Activated CD8-positive, alpha-beta memory T cell treated with anti-CD3 and anti-CD28 coated beads, Interleukin-2, amount 50 U/mL, for 4 hours (primary cell): ENCODE results near the gene TLE1.

ENCODE experiments used
- DNase-seq: peaks from one replicate; pipeline ENCODE4 v3.0.0-alpha.2; 2020

TLE1 gene

DNA sequence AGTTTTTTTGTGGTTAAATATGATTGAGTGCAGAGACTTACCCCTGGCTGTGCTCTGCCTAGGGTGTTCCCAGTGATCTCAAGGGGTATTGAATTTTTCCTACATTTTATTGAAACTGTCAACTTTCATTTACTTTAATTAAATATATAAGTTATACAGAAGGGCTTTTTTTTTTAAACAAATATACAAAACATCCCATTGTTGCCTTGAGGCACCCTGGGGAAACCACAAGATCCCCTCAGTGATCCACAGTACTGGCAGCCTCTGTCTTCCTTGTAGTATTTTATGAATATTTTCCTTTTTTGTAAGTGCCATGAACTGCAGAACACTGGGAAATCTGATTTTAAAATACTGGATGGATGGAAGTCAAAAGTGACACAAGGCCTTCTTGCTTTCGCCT lies 123.7 kb downstream of the TLE1 start:
- no peak for DNase-seq

DNA sequence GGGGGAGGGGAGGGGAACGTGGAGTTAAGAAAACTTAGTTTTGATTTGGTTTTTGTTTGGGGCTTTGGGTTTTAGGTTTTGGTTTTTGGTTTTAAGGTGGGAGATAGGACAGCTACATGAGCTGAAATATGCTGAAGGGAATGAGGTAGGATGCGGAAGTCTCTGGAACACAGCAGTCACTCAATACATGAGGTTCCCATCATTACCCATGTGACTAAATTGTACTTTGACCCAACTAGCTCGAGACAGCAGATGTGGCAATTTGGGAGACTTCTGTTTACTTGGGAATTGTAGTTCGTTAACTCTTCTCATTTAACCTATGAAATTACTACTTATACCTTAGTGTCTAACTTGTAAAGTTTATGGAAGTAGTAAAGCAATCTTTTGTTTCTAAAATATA lies 124.2 kb downstream of the TLE1 start:
- DNase-seq = no peak

DNA sequence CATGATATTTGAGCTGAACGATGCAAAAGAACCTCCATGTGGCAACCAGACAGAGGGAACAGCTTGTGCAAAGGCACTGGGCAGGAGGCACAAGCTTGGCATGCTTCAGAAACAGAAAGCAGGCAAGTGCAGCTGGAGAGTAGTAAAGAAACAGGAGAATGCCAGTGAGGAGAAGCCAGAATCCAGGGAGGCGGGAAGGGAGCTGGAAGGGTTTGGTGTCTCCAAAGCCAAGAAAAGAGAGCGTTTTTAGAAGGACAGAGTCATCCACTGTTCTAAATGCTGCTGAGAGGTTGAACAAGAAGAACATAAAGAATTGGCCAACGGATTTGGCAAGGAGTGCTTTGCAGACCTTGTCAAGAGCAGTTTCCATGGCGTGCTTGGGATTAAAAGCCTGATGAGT lies 124.7 kb downstream of the TLE1 start:
- DNase-seq = no peak

DNA sequence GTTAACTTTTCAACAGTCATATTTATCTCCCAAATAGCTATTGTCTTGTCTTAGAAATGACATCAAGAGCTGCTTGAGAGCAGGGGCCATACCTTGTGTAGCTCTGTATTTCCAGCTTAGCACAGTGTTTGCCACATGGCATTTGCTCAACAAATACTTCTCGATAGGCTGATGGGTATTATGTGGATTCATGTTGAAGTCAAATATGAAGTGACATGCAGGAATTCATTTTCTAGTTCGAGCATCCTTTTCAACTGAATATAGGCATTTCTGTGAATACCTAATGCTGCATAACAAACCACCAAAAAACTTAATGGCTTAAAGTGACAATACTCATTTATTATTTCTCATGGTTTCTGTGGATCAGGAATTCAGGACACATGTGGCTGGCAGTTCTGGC lies 125.6 kb downstream of the TLE1 start:
- DNase-seq = no peak

DNA sequence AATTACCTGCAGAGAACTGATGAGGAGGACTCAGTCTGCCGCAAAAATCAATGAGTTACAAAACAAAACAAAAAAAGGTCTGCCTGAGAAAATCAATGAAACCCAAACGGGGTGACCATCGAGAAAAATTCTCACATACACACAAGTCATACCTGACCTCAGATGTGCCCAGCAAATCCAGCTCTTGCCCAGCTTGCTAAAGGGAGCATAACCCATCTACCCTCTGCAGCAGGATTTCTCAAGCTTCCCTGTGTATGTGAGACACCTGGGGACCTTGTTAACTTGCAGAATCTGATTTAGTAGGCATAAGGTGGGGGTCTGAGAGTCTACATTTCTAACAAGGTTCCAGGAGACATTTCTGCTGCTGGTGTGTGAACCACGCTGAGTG lies 126.3 kb downstream of the TLE1 start:
- DNase-seq = no peak

DNA sequence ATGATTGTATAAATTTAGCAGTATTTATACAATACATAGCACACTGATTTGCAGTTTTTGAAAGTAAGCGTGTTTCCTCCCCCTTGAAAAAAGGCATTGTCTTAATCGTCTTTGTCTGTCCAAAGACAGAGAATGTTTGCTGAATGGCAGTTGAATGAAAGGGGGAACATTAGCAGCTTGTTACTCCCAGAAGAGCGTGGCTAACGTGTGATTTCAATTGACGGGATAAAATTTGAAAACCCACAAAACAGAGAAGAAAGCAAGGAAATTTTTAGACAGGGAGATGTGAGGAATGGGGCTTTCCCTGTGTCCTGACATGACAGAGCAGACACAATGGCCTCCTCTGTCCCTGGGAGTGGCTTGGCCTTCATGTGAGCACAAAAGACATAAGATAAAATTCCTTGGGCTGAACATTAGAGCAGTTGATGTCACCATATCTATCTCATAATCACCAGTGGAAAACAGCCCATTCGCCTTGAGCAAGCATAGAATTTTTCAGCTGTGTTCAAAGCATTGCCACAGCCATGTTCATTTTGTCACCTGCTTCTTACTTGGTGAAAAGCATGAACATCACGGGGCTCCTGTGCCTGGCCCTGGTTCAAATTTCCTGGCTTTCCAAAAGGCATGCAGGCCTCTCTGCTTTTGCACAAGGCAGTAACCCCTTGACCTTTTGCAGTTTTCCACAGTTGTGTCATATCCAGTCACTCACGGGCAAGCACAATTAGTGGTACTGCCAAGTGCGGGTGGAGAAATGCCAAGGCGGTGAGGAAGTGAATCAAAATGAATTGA lies 126.9 kb downstream of the TLE1 start:
- no peak for DNase-seq

DNA sequence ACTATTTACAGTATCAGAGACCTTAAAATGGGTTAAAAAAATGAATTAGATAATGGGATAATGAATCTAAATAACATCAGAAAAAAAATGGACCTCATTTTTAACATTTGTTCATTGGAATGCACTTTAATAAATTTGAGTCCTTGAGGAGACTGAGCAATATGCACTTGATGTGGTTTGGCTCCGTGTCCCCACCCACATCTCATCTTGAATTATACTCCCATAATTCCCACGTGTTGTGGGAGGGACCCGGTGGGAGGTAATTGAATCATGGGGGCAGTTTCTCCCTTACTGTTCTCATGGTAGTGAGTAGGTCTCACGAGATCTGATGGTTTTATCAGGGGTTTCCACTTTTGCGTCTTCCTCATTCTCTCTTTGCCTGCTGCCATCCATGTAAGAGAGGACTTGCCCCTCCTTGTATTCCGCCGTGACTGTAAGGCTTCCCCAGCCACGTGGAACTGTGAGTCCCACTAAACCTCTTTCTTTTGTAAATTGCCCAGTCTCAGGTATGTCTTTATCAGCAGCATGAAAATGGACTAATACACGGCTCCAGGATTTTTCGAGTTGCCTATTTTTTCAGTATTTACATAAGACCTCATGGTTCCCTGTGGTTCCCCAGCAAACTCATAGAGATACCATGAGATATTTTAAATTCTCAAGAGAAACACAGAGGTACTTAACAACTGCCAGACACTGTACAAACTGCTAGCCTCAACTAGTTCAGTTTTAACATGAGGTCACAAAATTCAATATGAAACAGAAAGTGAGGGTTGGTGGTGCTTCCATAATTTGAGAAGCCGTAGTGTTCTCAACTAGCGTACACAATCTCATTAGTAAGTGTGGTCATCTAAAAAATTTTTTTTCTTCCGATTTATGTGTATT lies 128.3 kb downstream of the TLE1 start:
- no peak for DNase-seq

DNA sequence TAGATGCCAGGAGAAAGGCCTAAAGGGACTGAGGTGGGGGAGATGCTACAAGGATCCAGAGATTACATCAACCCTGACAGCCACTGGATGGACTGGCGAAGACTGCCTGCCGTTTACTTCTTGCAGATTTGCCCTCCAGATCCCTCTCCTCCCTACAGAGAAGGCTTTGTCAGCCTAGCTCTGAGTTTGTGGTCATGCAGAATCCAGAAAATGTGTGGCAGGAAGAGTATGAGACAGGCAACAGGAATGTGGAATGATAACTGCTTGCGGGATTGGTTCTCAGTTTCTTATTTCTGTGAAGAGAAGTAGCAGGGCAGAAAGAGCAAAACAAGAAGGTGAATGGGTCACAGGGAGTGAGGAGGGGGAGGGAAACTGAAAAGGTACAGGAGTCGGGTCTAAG lies 129.6 kb downstream of the TLE1 start:
- no peak for DNase-seq

DNA sequence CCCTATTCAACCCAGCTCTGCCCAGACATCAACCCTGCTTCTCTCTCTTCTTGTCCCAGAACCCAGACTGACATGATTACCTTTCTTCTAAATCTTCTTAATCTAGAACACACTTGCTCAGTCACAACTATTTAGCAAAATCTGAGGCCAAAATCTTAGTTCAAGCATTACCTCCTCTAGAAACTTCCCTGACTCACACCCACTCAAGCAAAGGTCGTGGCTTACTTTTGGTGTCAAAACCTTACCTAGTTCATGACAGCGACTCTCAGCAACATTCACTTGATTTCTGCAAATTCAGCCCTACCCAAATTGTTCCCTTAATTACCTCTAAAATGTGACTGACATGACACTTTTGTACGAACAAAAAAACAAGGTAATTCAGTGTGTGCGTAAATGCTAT lies 130.2 kb downstream of the TLE1 start:
- no peak for DNase-seq

DNA sequence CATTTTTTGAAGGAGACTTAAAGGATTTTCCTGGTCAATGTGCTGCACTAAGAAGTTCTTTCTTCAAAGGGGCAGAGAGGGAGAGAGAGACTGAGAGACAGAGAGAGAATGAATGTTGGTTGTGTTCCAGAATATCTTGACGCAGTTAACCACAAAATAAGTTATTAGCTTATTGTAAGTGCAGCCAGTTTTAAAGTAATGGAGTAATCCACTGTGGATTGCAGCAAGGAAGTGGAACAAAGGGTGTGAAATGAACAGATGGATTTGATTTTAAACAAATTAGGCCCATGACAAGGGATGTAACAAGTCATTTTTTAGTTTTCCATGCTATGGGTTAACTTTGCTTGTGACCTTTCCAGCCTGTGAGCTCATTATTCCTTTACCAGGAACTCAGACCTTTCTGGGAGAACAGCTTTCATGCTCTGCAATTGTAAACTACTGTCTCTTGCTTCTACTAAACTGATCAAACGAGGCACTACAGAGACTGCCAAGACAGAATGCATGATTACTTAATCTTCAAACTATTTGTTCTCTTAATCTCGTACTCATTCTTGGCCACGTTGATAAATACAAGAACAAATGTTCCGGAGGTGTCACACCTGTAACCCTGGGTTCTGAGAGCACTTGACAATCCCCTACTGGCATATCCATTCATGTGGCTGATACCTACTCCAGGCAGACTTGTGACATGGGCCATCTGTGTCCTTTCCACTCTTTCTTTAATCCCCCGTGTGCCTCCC lies 131.1 kb downstream of the TLE1 start:
- no peak for DNase-seq

DNA sequence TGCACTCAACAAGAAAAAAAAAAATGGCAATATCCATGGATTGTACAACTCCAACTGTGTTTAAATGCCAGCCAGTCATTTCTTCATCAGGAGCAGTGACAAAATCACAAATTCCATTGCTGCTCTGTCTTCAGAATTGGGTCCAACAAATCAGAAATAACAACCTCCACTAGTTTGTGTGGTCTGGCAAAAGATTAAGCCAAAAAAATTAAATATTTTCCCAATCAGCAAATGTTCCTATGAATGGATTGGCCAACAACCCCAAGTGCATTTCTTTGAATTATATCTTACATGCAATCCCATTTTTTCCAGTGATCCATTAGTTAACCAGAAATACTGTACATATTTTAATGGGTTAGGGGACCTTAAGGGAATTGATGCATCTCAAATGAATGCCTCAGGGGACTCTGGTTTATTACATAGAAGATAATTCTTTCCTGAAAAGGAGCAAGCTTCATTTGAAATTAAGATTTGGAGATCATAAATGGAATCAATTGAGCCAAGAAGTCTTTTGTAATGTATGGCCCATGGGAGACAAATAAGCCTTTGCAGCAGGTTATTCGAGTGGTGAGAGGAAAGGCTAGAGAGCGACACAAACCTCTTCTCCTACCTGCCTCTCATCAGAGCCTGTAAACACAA lies 131.8 kb downstream of the TLE1 start:
- DNase-seq = no peak

DNA sequence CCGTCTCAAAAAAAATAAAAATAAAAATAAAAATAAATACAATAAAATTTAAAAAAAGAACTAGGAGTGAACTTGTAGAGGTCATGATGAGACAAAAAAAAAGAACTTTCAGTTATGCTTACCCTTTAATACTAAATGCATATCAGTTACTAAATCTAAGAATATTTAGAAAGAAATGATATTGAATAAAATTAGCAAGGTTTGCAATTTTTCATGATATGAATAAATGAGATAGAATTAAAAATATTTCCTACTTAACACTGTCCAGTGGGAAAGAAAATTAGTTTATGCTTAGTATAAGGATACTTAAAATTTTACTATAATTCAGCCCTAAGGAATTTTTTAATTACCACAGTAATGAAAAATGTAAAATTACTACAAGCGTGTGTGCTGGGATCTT lies 132.4 kb downstream of the TLE1 start:
- DNase-seq = no peak

DNA sequence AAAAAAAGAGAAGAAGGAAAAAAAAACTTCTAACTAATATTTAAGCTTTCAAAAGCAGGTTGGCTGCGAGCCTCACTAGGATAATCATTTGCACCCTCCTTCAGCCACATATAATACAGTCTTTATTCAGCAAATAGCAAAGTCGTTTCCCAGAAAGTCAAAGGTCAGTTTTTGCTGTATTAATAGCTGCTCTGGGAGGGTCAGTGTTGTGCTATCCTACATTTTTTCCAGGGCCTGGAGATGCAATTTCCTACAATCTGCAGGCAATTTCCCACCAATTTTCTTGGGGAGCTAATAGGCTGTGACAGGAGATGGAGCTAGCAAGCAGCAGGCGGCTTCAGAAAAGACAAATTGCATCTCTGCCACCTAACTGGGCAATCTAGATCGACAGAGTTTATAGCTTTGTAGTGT lies 136.8 kb downstream of the TLE1 start:
- no peak for DNase-seq

DNA sequence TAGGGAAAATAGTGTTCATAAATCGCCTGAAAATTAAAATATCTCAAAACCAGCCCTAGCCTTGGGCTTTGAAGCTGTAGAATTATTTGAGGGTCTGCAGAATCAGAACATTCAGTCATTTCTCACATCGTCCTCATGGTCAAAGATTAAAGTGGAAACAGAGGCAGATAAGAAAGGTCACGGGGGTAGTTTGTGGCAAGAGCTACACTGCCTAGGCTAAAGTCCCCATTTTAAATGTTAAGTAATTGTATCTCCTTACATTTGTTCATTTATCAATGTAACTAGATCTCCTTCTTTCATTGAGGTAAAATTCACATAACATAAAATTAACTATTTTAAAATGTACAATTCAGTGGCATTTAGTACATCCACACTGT lies 139.2 kb downstream of the TLE1 start:
- DNase-seq = no peak

DNA sequence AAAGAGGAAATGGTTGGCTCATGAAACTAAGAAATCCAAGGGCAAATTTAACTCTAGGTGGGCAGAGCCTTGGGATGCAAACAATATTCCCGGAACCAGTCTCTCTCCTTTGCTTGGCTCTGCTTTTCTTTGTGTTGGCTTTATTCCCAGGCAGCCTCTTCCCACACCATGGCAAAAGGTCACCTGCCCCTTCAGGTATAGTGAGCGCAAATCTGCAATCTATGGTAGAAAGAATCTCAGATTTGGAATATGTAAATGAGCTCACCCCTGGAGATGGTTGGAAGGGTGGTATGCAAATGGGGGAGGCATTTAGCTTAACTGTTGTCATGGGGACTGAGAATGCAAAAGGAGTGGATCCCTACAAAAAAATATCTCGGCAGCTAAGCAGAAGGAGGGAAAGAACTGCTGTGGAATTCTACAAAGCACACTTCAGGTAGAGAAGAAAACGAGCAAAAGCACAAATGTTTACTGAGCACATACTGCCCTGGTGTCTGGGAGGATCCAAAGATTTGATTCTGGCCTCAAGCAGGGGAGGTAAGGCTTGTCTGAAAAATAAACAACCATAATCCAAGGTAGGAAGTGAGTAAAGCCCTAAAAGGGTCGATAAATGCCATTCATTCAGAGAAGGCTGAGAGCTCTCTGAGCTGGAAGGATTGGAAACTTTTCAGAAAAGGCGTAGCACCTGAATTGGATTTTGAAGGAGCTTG lies 139.7 kb downstream of the TLE1 start:
- DNase-seq = no peak

DNA sequence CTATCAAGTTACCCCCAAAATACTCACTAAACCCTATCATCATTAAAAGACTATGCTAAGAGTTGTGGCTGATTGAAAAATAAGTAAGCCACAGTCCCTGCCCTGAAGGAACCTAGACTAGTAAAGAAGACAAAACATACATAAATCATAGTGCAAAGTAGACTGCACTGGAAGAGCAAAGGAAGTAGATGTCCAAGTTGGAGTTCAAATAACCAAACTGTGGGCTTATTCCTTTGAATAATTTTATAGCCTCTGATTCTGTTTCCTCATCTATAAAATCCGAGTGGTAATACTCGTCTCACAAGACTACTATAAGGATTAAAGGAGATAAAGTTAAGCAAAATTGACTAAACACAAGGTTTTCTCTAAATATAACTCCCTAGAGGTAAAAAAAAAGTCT lies 140.4 kb downstream of the TLE1 start:
- DNase-seq = no peak

DNA sequence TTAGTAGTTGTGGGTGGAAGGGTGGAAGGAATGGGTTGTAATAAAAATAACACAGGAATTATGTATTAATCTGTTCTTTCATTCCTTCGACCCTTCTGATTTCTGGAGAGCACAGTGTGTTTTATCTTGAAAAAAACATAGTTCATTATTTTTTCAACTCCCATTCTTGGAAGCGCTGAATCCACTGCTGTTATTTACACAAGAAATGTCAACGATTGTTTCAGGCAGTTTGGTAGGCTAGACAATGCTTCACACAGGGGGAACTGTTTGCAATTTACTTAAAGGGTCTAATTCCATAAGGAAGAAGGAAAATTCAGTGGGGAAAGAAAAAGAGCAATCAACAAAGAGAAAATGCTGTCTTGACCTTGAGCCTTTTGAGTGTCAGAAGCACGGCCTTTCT lies 142.9 kb downstream of the TLE1 start:
- DNase-seq = no peak

DNA sequence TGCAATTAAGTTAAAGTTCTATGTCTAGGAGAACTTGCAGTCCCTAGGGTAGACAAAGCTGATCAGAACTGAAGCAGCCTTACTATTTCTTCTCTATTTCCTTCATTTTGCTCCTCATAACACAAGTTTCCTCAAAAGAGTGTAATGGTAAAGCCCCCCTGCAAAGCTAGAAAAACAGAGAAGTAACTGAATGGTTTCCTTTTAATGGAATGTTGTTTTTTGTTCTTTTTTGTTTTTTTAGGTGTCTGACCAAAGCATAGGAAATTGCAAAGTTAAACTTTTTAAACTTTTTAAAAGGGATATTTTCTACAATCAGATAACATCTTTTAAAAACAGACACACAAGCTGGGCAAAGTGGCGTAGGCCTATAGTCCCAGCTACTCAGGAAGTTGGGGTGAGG lies 145.7 kb downstream of the TLE1 start:
- DNase-seq = no peak

DNA sequence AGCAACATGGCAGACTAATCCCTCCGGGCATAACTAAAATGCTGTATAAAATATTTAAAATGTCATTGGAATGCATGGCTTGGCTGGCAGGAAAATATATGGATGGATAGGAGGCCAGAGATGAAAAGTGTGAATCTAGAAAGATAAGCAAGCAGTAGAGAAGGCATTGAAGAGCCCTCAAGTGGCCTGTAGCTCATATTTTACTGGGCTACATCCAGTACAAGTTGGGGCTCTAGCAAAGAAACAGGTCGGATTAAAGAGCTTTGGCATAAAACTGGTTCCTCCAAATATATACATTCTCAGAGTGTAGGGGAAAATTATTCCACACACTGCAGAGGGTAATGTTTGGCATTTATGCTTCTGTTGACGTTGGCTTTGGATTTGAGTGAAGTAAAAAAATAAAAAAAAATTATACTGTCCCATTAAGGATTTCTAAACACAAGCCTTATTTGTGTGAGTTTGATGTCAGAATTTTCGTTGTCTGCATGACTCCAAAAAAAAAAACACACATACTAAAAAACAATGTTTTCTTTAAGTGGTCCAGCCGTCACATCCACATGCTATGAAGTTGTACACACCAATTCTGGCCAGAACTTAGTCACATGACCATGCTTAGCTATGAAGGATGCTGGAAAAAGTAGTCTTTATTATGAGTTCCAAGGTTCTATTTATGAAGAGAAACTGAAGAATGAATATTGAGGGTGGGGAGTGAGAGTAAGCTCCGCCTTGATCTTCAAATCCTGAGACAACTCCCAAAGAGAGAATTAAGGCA lies 147.0 kb downstream of the TLE1 start:
- no peak for DNase-seq

DNA sequence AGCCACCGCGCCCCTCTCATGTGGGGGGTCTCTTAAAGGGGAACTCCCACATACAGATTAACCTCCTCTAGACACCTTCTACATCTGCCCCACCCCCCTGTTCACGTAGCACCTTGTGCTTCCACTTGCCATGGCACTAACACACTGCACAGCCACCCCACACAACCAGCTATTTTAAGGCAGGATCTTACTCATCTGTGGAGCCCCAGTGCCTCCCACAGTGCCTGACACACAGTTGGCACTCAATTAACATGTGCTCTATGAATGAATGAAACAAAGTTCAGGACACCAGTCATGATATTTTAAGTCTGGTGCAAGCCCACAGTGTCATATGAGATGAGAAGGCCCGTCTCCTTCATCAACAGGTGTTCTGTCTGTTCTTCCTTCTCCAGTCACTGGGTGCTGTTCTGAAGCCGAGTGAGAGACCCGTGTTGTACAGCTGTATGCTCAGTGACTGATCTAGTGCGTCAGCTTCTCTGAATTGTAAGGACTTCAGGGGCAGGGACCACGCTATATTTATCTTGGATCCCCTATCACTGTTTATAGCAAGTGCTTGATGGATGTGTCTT lies 149.1 kb downstream of the TLE1 start:
- no peak for DNase-seq

DNA sequence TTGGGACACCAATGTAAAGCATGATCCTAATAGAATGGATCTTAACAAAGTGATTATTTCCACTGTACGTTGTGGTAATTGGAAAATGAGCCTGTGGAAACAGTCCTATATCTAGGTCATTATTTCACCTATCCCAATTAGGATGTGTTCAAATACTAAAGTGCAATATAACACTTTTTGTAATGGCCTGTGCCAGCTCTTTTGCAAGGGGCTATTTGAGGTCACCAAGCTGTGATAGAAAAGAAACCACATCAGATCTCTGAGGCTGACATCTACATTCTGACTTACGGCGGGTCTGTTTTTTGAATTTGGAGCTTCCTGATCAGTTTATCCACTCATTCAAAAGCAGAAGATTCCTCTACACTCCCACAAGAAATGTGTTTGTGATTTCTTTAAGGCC lies 150.0 kb downstream of the TLE1 start:
- DNase-seq = no peak
